ENCODE data around the gene PCCA.
A peak's percentile ranks its signal among the peaks of the same experiment; 100 is the strongest.
"Not testable (repeated sequence)": the region's sequence is repeated elsewhere in the genome, so short reads cannot be mapped to it uniquely, and the experiment has no call there.

The PCCA gene

DNA sequence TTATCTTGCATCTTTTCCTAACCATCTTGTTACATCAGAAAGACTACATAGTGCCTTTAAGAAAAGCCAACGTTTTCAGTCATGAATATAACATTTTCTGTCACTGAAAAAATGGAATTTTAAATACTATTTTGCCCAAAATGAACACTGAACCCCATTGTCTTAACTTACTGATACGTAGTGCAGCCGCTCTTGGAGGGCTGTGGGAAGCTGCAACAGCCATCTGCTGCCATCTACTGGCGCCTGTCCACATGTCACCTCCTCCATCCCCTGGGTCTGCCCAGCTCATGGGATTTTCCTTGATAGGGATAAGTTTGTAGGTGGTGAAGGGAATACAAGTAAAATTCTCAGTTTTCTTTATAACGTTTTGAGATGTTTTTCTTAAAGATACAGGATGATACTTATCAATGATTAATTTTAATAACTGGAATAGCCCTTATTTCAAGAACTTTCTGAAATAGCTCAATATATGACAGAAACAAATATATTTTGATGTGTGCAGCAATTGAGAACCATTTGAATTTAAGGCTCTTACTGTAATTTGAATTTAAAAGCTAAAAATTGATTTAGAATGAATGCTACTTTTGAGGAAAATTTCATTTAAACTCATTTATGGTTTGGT lies 426.0 kb downstream of the PCCA start:
- peak; percentile 79 for DNase-seq

DNA sequence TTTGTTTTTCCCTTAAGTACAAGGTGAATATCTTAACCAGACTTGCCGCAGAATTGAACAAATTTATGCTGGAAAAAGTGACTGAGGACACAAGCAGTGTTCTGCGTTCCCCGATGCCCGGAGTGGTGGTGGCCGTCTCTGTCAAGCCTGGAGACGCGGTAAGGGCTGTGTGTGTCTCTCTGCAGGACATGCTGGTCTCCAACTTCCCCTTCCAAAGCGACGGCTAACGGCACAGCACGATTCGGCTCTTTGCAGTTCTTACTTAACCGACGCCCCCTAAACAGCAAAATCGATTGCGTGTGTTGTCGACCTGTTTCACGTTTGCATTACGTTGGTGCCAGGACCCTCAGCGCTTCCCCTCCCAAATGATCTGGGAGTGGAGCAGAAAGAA lies 426.5 kb downstream of the PCCA start:
- no peak for DNase-seq

GRCh38 chr13:100517135-100517534 lies 428.2 kb downstream of the PCCA start:
- no peak for DNase-seq

GRCh38 chr13:100517728-100518127 lies 428.8 kb downstream of the PCCA start:
- DNase-seq, result no peak

- no peak for DNase-seq
Observed at GRCh38 chr13:100518394-100519062, 429.6 kb downstream of the PCCA start.

GRCh38 chr13:100519626-100520025 lies 430.7 kb downstream of the PCCA start:
- no peak for DNase-seq

- no peak for DNase-seq
Observed at GRCh38 chr13:100520936-100521850, 432.3 kb downstream of the PCCA start.

DNA sequence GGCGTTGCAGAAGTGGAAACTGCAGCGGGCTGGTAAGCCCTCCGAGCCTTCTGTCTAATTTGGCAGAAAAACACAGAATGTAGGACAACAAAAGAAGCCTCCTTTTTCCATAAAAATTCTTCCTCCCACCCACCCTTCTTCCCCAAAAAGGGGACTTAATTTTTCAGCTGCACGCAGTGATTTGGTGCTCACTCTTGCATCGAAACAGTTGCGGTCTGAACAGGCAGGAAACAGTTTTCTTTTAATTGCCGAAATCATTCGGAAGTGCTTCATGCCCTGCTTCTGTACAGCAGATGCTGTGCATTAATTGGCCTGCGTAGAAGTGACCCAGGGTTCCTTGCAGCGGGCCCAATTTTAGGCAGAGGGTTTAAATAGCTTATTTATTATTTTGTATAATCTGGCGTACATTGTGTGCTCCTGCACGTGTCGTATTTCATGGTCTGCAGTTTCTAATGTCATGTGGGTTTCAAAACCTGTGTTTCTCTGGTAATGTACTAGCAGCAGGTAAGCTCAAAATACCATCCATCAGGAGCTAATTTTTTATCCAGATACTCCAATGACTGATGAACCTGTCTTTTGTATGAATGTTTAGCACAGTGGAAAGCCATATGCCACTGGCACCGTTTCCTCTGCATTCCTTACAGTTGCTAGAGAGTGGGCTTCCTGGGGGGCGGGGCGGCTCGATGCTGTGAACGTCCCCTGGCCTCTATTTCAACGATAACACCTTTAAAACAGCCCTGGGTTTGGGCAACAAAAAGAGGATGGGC lies 433.1 kb downstream of the PCCA start:
- no peak for DNase-seq

DNA sequence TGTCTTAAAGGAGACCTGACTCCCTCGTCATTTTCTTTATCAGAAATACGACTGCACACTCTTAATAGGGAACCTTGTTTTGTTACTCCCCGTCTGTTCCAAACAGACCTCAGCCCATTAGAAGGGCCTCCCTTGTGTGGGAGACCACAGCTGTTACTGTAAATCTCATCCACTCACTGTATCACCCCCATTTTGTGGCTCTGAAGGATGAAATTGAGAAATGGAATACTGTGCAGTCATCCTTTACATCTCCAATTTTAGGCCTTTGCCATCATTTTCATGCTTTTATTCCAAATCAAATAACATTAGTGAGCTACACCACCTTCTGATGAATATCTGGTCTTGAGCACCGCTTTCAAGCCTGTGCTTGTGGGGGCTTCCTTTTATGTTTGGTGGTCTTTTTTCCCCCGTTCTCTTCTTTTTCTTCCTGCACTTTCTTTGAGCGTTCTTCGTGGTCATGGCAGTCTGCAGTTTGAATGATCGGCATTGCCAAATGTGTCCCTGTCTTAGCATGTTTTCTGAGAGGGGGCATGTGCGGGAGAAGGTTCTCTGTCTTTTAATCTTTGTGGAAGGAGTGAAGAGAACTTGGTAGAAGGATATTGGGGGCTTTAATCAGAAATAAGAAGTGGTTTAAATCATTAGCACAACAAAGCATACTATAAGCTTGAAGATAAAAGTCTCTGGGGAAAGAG lies 433.9 kb downstream of the PCCA start:
- no peak for DNase-seq

- DNase-seq, result no peak
Observed at GRCh38 chr13:100523411-100523810, 434.5 kb downstream of the PCCA start.

- DNase-seq, result no peak
Observed at GRCh38 chr13:100523981-100524386, 435.1 kb downstream of the PCCA start.

DNA sequence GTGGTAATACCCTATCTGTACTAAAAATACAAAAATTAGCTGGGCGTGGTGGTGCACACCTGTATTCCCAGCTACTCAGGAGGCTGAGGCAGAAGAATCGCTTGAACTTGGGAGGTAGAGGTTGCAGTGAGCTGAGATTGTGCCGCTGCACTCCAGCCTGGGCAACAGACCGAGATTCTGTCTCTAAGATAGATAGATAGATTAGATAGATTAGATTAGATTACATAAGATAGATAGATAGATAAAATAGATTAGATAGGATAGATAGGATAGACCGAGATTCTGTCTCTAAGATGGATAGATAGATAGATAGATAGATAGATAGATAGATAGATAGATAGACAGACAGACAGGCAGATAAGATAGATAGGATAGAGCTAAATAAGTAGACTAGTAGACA lies 435.8 kb downstream of the PCCA start:
- DNase-seq, result not testable (repeated sequence)

DNA sequence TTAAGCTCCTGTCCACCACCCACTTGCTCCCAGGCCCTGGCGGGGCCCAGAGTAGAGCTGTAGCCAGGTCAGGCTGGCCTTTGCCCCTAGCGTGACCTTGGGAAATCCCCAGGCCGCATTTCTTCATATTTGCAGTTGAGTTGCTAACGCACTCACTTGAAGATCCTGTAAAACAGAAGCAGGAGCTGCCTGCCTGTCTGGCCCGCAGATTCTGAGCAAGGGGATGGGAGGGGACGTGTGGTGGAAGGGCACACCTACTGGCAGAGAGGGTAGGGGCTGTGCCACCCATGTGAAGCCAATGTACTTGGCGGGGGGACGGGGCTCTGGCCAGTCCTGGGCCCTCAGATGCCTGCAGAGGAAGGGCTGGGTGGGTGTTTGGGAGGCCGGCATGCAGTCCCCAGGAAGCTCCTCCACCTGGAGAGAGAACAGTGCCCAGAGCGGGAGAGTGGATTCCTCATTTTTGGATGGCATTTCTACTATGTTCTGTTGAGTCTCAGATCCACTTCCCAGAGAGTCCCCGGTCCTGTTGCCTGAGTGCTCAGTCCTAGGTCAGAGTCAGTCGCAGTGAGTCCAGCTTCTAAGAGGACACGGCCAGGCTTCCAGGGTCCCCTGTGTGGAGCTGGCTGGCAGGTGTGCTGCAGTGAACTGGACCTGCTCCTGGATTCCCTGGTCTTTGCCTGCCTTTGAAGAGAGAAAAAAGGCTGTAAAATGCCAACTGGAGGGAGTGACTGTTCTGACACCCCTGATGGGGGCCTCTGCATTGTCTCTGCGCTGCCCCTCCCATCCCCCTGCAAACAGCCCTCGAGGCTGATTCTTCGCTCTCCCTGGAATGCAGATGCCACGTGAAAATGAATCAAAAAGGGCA lies 436.8 kb downstream of the PCCA start:
- DNase-seq, result no peak

- no peak for DNase-seq
Observed at GRCh38 chr13:100526318-100527000, 437.6 kb downstream of the PCCA start.

DNA sequence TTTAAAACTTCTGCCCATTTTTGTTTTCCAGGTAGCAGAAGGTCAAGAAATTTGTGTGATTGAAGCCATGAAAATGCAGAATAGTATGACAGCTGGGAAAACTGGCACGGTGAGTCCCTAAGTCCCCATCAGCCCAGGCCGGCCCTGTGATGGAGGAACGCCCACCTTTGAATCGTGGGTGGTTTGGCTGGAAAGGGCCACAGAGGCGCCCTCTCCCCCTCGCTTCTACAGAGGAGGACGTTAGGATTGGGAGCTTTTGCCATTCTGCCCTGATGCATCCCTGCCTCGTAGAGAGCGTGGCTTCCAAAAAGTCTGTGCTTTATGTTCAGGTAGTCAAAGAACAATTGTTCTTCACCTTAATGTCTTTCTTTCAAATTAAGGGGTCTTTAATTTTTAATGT lies 438.8 kb downstream of the PCCA start:
- no peak for DNase-seq

GRCh38 chr13:100528353-100528752 lies 439.5 kb downstream of the PCCA start:
- DNase-seq, result no peak

DNA sequence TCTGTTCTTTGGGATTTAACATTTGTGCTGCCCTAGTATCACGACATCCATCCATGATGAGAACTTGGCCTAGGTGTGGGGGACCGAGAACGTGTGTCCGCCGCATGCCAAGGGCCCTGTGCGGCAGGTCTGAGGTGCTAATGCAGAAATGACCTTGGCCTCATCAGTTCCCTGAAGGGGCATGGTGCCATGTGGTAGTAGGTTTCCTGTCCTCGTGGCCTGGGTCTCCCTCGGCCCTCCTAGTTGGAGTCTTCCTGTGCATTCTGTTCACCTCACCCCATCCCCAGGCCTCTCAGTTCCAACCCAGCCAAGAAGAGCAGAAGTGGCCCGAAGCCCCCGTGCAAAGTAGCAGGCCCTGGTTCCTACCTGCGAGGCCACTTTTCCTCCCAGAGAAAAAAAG lies 439.9 kb downstream of the PCCA start:
- DNase-seq, result no peak

GRCh38 chr13:100529666-100530377 lies 440.9 kb downstream of the PCCA start:
- no peak for DNase-seq

DNA sequence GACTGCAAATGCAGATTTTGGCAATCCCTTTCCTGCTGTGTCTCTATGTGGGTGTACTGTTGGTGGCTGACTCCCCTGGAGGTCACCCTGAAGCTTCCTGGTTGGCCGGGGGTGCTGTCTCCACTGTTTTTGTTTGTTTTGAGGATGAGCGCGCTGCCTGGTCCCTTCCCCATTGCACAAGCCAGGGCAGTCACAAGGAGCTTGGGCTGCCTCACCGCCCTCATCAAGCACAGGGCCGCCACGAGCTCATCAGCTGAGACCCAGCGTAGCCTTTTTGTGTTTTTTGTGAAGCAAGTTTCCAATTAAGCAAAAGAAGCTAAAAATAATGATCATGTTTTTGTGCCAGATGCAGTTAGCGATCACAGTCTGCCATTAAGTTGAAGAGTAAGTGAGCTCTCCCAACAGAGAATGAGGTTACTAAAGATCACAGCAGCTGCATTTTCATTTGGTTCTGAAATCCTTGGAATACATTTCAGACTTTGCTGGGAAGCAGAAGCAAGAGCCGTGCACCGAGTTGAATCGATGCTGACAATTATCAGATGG lies 441.8 kb downstream of the PCCA start:
- DNase-seq, result no peak
